NCI-H82 treated with DMSO at 0.1 percent for 48 hours (cell line): ENCODE results near the gene KCNQ5.
"Not testable (repeated sequence)": the region's sequence is repeated elsewhere in the genome, so short reads cannot be mapped to it uniquely, and the experiment has no call there.

ENCODE experiments used
- DNase-seq: peaks from one replicate; lab custom pipeline; 2025; ENCODE audit not compliant: unreplicated experiment; lab: John Stamatoyannopoulos, UW

KCNQ5 gene

GRCh38 chr6:72947534-72947933 lies 325.7 kb downstream of the KCNQ5 start:
- no peak for DNase-seq

GRCh38 chr6:72948153-72948552 lies 326.3 kb downstream of the KCNQ5 start:
- no peak for DNase-seq

GRCh38 chr6:72950114-72950860 lies 328.4 kb downstream of the KCNQ5 start:
- DNase-seq: peak; percentile 51

GRCh38 chr6:72952808-72953630 lies 331.2 kb downstream of the KCNQ5 start:
- DNase-seq: no peak

GRCh38 chr6:72953971-72954381 lies 332.1 kb downstream of the KCNQ5 start:
- no peak for DNase-seq

- no peak for DNase-seq
Observed at GRCh38 chr6:72954716-72955115, 332.9 kb downstream of the KCNQ5 start.

- no peak for DNase-seq
Observed at GRCh38 chr6:72955666-72956065, 333.8 kb downstream of the KCNQ5 start.

- no peak for DNase-seq
Observed at GRCh38 chr6:72956272-72956671, 334.4 kb downstream of the KCNQ5 start.

GRCh38 chr6:72959821-72960220 lies 338.0 kb downstream of the KCNQ5 start:
- DNase-seq: no peak

- no peak for DNase-seq
Observed at GRCh38 chr6:72963946-72964345, 342.1 kb downstream of the KCNQ5 start.

GRCh38 chr6:72966628-72967280 lies 344.9 kb downstream of the KCNQ5 start:
- no peak for DNase-seq

GRCh38 chr6:72967329-72967728 lies 345.5 kb downstream of the KCNQ5 start:
- no peak for DNase-seq

- DNase-seq: no peak
Observed at GRCh38 chr6:72968704-72969103, 346.8 kb downstream of the KCNQ5 start.

- DNase-seq: no peak
Observed at GRCh38 chr6:72969666-72970065, 347.8 kb downstream of the KCNQ5 start.

GRCh38 chr6:72972579-72972978 lies 350.7 kb downstream of the KCNQ5 start:
- DNase-seq: no peak

- DNase-seq: no peak
Observed at GRCh38 chr6:72974276-72974675, 352.4 kb downstream of the KCNQ5 start.

GRCh38 chr6:72975352-72975752 lies 353.5 kb downstream of the KCNQ5 start:
- DNase-seq: no peak

- no peak for DNase-seq
Observed at GRCh38 chr6:72976484-72976883, 354.6 kb downstream of the KCNQ5 start.

- no peak for DNase-seq
Observed at GRCh38 chr6:72977114-72977513, 355.2 kb downstream of the KCNQ5 start.

- not testable (repeated sequence) for DNase-seq
Observed at GRCh38 chr6:72978808-72979207, 356.9 kb downstream of the KCNQ5 start.

GRCh38 chr6:72984189-72984831 lies 362.4 kb downstream of the KCNQ5 start:
- DNase-seq: not testable (repeated sequence)
